Inferior parietal cortex (tissue), 1 donor: ENCODE data around the gene PUM1.
"Not testable (repeated sequence)": the region's sequence is repeated elsewhere in the genome, so short reads cannot be mapped to it uniquely, and the experiment has no call there.

Experiments used
- DNase-seq: peaks from one replicate; pipeline ENCODE4 v3.0.0-alpha.2; 2016; ENCODE audit errors: extremely low spot score

PUM1 gene

DNA sequence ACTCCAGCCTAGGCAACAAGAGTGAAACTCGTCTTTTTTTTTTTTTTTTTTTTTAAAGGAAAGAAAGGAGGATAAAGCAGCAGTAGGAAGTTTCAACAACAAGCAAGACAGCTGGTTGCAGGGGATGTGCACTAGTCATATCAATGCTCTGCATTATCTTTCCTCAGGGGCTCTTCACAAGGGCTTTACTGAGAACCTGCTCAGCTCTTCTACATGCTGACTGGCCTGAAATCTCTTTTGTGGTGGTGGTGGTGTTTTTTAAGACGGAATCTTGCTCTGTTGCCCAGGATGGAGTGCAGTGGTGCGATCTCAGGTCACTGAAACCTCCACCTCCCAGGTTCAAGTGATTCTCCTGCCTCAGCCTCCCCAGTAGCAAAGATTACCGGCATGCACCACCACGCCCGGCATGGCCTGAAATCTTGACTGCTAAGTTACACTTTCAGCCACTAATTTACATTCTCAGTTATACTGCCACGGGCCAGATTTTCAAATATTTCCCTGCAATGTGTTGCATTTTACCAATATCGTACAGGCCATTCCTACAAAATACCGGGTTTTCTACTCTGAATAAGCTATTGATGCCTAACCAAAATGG, 68.0 kb downstream of the PUM1 start:
- no peak for DNase-seq

GRCh38 chr1:30995990-30996612, 69.4 kb downstream of the PUM1 start:
- no peak for DNase-seq

- no peak for DNase-seq
These were observed 73.5 kb downstream of the PUM1 start for GRCh38 chr1:30991862-30992606.

DNA sequence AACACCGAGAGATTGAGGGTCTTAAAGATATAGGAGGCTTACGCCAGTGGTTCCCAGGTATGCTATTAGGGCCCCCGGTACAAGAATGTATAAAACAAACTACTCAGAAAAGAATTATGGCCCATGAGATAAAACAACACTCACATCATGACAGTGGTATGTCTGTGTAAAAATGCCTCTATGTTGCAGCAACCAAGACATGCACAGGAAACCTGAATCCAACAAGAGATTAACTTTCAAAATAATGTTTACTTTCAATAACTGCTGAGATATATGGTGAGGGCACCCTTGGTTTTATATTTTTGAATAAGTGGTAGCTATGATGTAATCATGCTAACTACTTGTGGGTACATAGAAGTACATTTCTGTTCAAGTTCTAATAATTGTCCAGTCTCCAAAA, 74.9 kb downstream of the PUM1 start:
- DNase-seq = no peak

DNA sequence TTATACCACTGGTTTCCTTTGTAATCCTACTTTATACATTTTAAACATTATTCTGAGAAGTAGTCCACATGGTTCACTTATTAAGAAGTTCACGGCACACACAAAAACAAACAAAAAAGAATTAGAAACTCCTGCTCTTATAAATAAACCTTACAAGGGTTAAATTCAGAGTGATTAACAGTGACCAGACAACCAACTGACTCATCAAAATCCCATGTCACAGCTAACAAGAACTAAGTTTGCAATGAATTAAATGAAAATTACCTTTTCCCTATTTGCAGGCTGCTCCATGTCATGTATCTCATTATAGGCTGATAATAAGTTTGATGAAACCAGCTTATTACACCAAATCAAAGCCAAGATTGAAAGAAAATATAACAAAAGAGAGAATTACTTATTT, 77.5 kb downstream of the PUM1 start:
- DNase-seq = no peak

DNA sequence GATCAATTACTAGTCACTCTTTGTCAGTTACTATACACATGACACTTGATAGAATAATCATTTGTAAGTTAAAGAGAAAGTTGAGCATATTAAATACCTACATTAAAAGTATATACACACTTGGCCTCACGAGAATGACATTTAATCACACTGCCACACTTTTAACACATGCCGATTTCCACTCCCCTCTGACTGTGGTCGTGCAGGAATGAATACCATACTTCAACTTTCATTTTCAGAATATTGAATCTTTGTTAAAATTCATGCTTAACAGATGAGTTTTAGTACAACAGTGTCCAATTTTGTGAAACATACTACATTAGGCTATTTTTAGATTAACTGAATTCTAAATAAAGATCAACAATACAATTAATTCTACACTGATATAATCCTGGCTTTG, 78.8 kb downstream of the PUM1 start:
- no peak for DNase-seq

DNA sequence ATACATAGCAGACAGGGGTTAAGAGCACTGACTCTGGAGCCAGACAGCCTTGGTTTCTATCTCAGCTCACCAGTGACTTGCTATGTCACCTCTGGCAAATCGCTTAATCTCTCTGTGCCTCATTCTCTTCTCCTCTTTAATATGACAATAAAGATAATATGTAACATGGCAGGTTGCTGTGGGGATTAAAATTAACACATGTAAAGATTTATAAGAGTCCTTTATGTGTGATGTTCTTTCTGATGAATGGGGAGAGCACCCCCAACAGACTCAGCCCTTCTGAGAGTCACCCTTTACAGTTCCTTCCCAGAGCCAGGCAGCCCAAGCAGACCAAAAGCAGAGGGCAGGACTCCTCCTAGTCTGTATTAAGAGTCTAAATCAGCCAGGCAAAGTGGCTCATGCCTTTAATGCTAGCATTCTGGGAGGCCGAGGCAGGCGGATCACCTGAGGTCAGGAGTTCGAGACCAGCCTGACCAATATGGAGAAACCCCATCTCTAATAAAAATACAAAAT, 80.5 kb downstream of the PUM1 start:
- no peak for DNase-seq

DNA sequence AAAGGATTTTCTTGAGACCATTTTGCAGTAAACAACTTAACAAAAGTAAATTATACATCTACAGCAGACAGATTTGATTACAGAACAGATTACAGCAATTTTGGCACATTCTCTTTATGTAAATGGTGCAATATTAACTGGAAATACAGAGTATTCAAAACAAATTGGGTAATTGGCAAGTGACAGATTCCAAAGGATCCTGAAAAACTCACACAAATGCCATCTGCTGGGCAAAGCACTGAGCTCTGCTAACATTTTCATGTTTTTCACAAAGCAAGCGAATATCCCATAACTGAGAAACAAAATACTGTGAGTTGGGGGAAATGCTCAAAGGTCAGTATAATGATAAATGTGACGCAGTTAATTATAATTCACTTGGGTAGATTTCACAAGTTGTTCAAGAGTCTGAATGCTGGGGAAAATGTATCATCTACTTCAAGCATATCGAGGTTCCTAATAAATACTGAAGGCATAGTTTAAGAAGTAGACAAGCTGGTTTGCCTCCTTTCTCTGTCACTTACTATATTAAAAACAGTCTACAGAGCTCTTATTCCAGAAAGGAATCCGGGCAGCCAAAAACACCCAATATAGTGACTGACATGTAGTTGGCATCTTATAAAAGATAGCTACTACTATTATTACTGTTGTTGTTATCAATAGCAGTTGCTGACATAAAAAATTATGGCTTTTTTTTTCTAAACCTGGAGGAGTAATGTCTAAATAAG, 81.2 kb downstream of the PUM1 start:
- no peak for DNase-seq

- DNase-seq = no peak
These were observed 82.6 kb downstream of the PUM1 start for GRCh38 chr1:30982937-30983336.

GRCh38 chr1:30982431-30982830, 83.1 kb downstream of the PUM1 start:
- no peak for DNase-seq

- no peak for DNase-seq
These were observed 84.3 kb downstream of the PUM1 start for GRCh38 chr1:30981172-30981571.

GRCh38 chr1:30977511-30977910, 88.0 kb downstream of the PUM1 start:
- DNase-seq = no peak

DNA sequence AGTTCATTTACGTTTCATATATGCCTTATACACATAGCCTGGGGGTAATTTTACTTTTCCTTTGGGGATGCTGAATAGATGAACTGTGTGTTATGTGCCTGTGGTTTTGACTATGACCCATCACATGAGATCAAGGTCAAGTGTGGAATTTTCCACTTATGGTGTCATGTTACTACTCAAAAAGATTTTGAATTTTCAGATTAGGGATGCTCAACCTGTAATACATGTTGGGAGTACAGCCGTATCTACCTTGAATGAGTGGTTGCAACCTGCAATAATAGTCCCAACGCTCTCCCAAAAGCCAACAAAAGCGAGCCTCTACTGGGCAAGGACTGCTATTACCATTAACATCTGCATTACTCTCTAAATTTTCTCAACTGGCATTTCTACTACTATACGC, 88.4 kb downstream of the PUM1 start:
- no peak for DNase-seq

DNA sequence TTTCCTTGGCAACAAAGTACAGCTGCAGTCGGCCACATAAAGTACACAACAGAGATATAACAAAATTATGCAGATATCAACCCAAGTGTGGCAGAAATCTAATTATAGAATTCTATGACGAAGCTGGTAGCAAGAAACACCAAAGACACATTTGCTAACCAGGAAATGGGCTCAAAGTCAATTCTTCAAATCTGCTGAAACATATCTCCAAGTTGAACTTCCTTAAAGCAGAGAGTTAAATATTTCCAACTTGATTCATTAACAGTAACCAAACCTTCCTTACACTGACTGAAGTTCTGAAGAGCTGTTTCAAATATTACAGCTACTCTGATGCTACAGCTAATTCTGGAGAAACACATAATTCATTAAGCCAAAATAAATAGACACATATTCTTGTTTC, 89.4 kb downstream of the PUM1 start:
- no peak for DNase-seq

DNA sequence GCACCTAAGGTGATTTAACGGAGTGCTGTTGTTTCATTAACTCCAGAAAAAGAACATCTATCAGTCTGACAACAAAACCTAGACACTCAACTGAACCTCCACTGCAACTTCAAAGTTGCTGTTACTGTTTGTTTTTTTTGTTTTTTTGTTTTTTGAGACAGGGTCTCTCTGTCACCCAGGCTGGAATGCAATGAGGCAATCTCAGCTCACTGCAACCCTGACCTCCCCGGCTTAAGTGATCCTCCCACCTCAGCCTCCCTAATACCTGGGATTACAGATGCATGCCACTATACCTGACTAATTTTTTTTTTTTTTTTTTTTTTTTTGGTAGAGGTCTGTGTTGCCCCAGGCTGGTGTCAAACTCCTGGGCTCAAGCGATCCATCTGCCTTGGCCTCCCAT, 90.3 kb downstream of the PUM1 start:
- no peak for DNase-seq

- no peak for DNase-seq
These were observed 91.0 kb downstream of the PUM1 start for GRCh38 chr1:30974536-30974935.

DNA sequence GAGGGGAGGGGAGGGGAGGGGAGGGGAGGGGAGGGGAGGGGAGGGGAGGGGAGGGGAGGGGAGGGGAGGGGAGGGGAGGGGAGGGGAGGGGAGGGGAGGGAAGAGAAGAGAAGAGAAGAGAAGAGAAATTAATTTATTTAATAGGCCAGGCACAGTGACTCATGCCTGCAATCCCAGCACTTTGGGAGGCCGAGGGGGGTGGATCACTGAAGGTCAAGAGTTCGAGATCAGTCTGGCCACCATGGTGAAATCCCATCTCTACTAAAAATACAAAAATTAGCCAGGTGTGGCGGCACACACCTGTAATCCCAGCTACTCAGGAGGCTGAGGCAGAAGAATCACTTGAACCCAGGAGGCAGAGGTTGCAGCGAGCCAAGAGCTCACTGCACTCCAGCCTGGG, 93.2 kb downstream of the PUM1 start:
- DNase-seq = not testable (repeated sequence)

DNA sequence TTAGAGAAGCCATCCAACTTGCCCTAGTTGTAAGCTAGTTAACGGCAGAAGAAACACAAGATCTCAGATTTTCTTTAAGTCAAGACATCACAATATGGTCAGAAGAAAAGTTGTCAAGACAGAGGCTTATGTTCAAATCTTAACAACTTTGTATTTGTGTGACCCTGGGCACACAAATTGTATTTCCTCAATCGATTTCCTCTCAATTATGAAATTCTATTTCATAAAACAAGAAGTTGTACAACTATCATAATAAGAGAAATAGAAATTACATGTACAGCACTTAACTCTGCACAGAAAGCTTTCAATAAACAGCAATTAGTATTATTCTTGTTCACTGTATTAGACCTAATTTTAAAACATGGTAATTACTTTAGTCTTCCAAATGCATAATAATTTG, 94.0 kb downstream of the PUM1 start:
- no peak for DNase-seq

DNA sequence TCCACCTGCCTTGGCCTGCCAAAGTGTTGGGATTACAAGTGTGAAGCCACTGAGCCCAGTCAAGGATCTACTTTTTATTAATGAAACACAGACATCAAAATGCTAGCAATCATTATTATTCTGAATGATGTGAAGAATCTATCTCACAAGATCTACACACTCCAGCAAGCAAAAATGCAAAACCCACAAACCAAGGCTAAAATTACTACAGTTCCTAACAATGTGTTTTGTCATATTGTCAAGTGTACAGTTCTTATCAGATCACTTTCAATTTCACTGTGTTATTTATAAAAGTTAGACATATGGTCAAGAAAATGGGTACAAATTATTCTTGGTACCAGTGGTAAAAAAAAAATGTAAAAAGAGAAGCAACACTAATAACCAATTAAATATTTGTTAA, 95.6 kb downstream of the PUM1 start:
- no peak for DNase-seq

GRCh38 chr1:30968220-30968971, 97.1 kb downstream of the PUM1 start:
- no peak for DNase-seq

- no peak for DNase-seq
These were observed 98.7 kb downstream of the PUM1 start for GRCh38 chr1:30966690-30967369.
